ENCODE data around the gene SLC1A3.

The SLC1A3 gene

GRCh38 chr5:36722900-36723299 lies 116.5 kb downstream of the SLC1A3 start:
- Histone ChIP-seq H3K4me3 (ENCODE audit: low read depth in 1 of 2, low read length in 1 of 2) (no peak overlapping the region), H3K27me3 (no peaks in the 10 kb centered on the region), H3K4me1 (ENCODE audit: control insufficient read depth in 1 of 2, insufficient read depth in 1 of 2, low read depth in 1 of 2, low read length in 1 of 2) (peaks cover 25 to 29% of the 10 kb centered on the region in 2 experiments), H3K27ac (peak overlapping the region; percentile 86), H3K9me3 (no peaks in the 10 kb centered on the region), H3K36me3 (no peaks in the 10 kb centered on the region)
- no peak for TF ChIP-seq CTCF (IDR thresholded peaks at IDR 0.05)

- TF ChIP-seq CTCF (IDR thresholded peaks at IDR 0.05) = no peak
- Histone ChIP-seq H3K4me3 (ENCODE audit: low read depth in 1 of 2, low read length in 1 of 2) (peak overlapping the region; percentile 67 to 71), H3K9me3 (no peaks in the 10 kb centered on the region), H3K4me1 (ENCODE audit: control insufficient read depth in 1 of 2, insufficient read depth in 1 of 2, low read depth in 1 of 2, low read length in 1 of 2) (peaks cover 25 to 29% of the 10 kb centered on the region in 2 experiments), H3K27me3 (no peaks in the 10 kb centered on the region), H3K36me3 (no peaks in the 10 kb centered on the region), H3K27ac (peak overlapping the region; percentile 86)
Measured at GRCh38 chr5:36723912-36724311, 117.5 kb downstream of the SLC1A3 start.

- peak overlapping the region; percentile 67 to 71 for H3K4me3 ChIP-seq (ENCODE audit: low read depth in 1 of 2, low read length in 1 of 2)
- TF ChIP-seq CTCF (IDR thresholded peaks at IDR 0.05) = peak; percentile 29
- peak overlapping the region; percentile 86 for H3K27ac ChIP-seq
- no peaks in the 10 kb centered on the region for H3K9me3 ChIP-seq
- H3K27me3 ChIP-seq = no peaks in the 10 kb centered on the region
- no peaks in the 10 kb centered on the region for H3K36me3 ChIP-seq
- peaks cover 25 to 29% of the 10 kb centered on the region in 2 experiments for H3K4me1 ChIP-seq (ENCODE audit: control insufficient read depth in 1 of 2, insufficient read depth in 1 of 2, low read depth in 1 of 2, low read length in 1 of 2)
Measured at GRCh38 chr5:36724467-36725332, 118.3 kb downstream of the SLC1A3 start.

GRCh38 chr5:36726317-36726716 lies 119.9 kb downstream of the SLC1A3 start:
- Histone ChIP-seq H3K27me3 (no peaks in the 10 kb centered on the region), H3K4me1 (ENCODE audit: control insufficient read depth in 1 of 2, insufficient read depth in 1 of 2, low read depth in 1 of 2, low read length in 1 of 2) (peaks cover 25 to 29% of the 10 kb centered on the region in 2 experiments), H3K36me3 (no peaks in the 10 kb centered on the region), H3K4me3 (ENCODE audit: low read depth in 1 of 2, low read length in 1 of 2) (no peak overlapping the region), H3K9me3 (no peaks in the 10 kb centered on the region), H3K27ac (no peak overlapping the region)
- no peak for TF ChIP-seq CTCF (IDR thresholded peaks at IDR 0.05)

GRCh38 chr5:36726767-36727166 lies 120.4 kb downstream of the SLC1A3 start:
- H3K36me3 ChIP-seq = no peaks in the 10 kb centered on the region
- no peaks in the 10 kb centered on the region for H3K27me3 ChIP-seq
- TF ChIP-seq CTCF (IDR thresholded peaks at IDR 0.05) = no peak
- H3K4me1 ChIP-seq (ENCODE audit: control insufficient read depth in 1 of 2, insufficient read depth in 1 of 2, low read depth in 1 of 2, low read length in 1 of 2) = peaks cover 25 to 29% of the 10 kb centered on the region in 2 experiments
- H3K9me3 ChIP-seq = no peaks in the 10 kb centered on the region
- H3K4me3 ChIP-seq (ENCODE audit: low read depth in 1 of 2, low read length in 1 of 2) = no peak overlapping the region
- H3K27ac ChIP-seq = no peak overlapping the region

Measured in neutrophil (primary cell).